ENCODE measurements around the gene MCF2L2. TPM values are rescaled to one million over a fixed set of nuclear protein-coding genes. Genes with fewer than 3 reads are reported as not detected.

The MCF2L2 gene
- polyA plus RNA-seq, 1 donor from 2014 or later: 9.3 TPM

- Histone ChIP-seq H2AFZ (ENCODE audit: low read depth, low read length) (no peak overlapping the region), H4K20me1 (ENCODE audit: insufficient read depth) (no peaks in the 10 kb centered on the region), H3K27me3 (ENCODE audit: insufficient read depth, low read depth, low read length) (no peaks in the 10 kb centered on the region), H3K36me3 (ENCODE audit: insufficient read depth, low read length) (no peaks in the 10 kb centered on the region), H3K27ac (ENCODE audit: low read length) (no peak overlapping the region), H3K79me2 (replicated peaks; ENCODE audit: insufficient read depth, low read length) (no peaks in the 10 kb centered on the region), H3K9me2 (ENCODE audit: insufficient read depth, low read length) (no peaks in the 10 kb centered on the region), H3K9me3 (ENCODE audit: low read length) (no peaks in the 10 kb centered on the region), H3K4me3 (ENCODE audit: low read length) (no peak overlapping the region), H3F3A (ENCODE audit: insufficient read depth, low read length, poor library complexity, severe bottlenecking) (no peaks in the 10 kb centered on the region), H3K9ac (ENCODE audit: low read length) (no peak overlapping the region), H3K4me2 (ENCODE audit: low read length) (no peak overlapping the region)
- TF ChIP-seq TAF1 (IDR thresholded peaks at IDR 0.05; ENCODE audit: low read depth) (no peak), EP300 (conservative IDR thresholded peaks at IDR 0.05; ENCODE audit: poor library complexity, severe bottlenecking) (no peak), SMC3 (conservative IDR thresholded peaks at IDR 0.05; ENCODE audit: poor library complexity) (no peak), CTCF (IDR thresholded peaks at IDR 0.05; ENCODE audit: poor library complexity, severe bottlenecking) (no peak), MXI1 (conservative IDR thresholded peaks at IDR 0.05; ENCODE audit: poor library complexity, severe bottlenecking) (no peak), RAD21 (conservative IDR thresholded peaks at IDR 0.05) (no peak), POLR2AphosphoS5 (IDR thresholded peaks at IDR 0.05) (no peak), REST (IDR thresholded peaks at IDR 0.05; ENCODE audit: borderline replicate concordance) (no peak), EZH2 (IDR thresholded peaks at IDR 0.05; ENCODE audit: borderline replicate concordance, insufficient read depth, low read length, poor library complexity, severe bottlenecking) (no peak)
Measured at GRCh38 chr3:183438735-183439134, 10.3 kb upstream of the MCF2L2 start.

- Histone ChIP-seq H3K9ac (ENCODE audit: low read length) (no peak overlapping the region), H3K9me2 (ENCODE audit: insufficient read depth, low read length) (no peaks in the 10 kb centered on the region), H2AFZ (ENCODE audit: low read depth, low read length) (no peak overlapping the region), H3K4me2 (ENCODE audit: low read length) (no peak overlapping the region), H3K27me3 (ENCODE audit: insufficient read depth, low read depth, low read length) (no peaks in the 10 kb centered on the region), H4K20me1 (ENCODE audit: insufficient read depth) (no peaks in the 10 kb centered on the region), H3K27ac (ENCODE audit: low read length) (no peak overlapping the region), H3K9me3 (ENCODE audit: low read length) (no peaks in the 10 kb centered on the region), H3K4me3 (ENCODE audit: low read length) (no peak overlapping the region), H3F3A (ENCODE audit: insufficient read depth, low read length, poor library complexity, severe bottlenecking) (no peaks in the 10 kb centered on the region), H3K36me3 (ENCODE audit: insufficient read depth, low read length) (no peaks in the 10 kb centered on the region), H3K79me2 (replicated peaks; ENCODE audit: insufficient read depth, low read length) (no peaks in the 10 kb centered on the region)
- no peak for TF ChIP-seq EP300 (conservative IDR thresholded peaks at IDR 0.05; ENCODE audit: poor library complexity, severe bottlenecking)
- no peak for TF ChIP-seq TAF1 (IDR thresholded peaks at IDR 0.05; ENCODE audit: low read depth)
- TF ChIP-seq RAD21 (conservative IDR thresholded peaks at IDR 0.05): no peak
- TF ChIP-seq MXI1 (conservative IDR thresholded peaks at IDR 0.05; ENCODE audit: poor library complexity, severe bottlenecking): no peak
- no peak for TF ChIP-seq EZH2 (IDR thresholded peaks at IDR 0.05; ENCODE audit: borderline replicate concordance, insufficient read depth, low read length, poor library complexity, severe bottlenecking)
- no peak for TF ChIP-seq SMC3 (conservative IDR thresholded peaks at IDR 0.05; ENCODE audit: poor library complexity)
- no peak for TF ChIP-seq CTCF (IDR thresholded peaks at IDR 0.05; ENCODE audit: poor library complexity, severe bottlenecking)
- no peak for TF ChIP-seq REST (IDR thresholded peaks at IDR 0.05; ENCODE audit: borderline replicate concordance)
- TF ChIP-seq POLR2AphosphoS5 (IDR thresholded peaks at IDR 0.05): no peak
Measured at GRCh38 chr3:183437666-183438564, 9.5 kb upstream of the MCF2L2 start.
